Suprapubic skin (tissue), 3 donors: ENCODE data around the gene AGAP1.

Source experiments
- CTCF ChIP-seq, 2 donors: fragments of 200-600 bp in 1 of 2; fragments of 450-650 bp in 1 of 2; sonication (generic) in 1 of 2; IDR thresholded peaks; one replicate each; pipeline ENCODE4 v1.5.1; 2016 to 2019; ENCODE audit warnings: antibody characterized with exemption in 2 of 2, mild to moderate bottlenecking in 1 of 2, moderate library complexity in 1 of 2
- POLR2A ChIP-seq, 2 donors: fragments of 450-650 bp; IDR thresholded peaks; one replicate each; pipeline ENCODE4 v1.6.1; 2017; ENCODE audit warnings: antibody characterized with exemption in 2 of 2, mild to moderate bottlenecking in 2 of 2, moderate library complexity in 2 of 2

GRCh38 chr2:235854276-235854675 lies 360.4 kb downstream of the AGAP1 start:
- TF ChIP-seq CTCF (IDR thresholded peaks at IDR 0.05): no peak
- TF ChIP-seq POLR2A (IDR thresholded peaks at IDR 0.05): no peak
